ENCODE results near the gene COPE.

Gene COPE

DNA sequence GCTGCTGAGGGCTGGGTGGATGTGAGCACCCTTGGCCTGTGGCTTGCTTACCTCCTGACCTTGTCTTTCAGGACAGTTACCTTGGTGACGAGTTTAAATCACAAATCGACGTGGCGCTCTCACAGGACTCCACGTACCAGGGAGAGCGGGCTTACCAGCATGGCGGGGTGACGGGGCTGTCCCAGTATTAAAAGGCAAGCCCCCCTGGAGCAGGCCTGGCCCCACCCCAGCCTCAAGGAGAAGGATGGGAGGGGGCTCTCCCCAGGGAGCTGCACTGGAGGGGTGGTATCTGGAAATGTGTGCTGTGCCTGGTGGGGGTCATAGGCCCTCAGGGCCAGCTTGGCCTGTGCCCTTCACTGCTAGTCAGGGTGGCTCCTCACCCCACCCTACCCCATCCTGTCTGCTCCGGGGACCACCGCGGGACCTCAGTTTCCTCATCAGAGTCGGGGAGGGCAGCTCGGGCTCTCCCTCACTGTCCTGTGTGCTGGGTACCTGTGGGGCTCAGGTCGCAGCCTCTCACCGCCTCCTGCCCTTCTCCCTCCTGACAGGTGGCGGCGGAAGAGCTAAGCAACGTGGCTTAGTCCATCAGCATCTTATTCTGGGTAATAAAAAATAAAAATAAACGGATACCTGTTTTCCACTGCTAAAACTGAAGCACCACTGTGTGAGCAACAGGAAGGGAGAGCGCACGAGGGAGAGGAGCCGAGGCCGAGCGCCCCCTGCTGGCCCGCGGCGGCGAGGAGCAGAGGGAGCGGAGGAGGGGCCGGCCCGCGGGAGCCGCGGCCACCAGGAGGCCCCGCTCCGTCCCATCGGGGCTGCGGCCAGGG, 53.0 kb downstream of the COPE start:
- no peak for DNase-seq

DNA sequence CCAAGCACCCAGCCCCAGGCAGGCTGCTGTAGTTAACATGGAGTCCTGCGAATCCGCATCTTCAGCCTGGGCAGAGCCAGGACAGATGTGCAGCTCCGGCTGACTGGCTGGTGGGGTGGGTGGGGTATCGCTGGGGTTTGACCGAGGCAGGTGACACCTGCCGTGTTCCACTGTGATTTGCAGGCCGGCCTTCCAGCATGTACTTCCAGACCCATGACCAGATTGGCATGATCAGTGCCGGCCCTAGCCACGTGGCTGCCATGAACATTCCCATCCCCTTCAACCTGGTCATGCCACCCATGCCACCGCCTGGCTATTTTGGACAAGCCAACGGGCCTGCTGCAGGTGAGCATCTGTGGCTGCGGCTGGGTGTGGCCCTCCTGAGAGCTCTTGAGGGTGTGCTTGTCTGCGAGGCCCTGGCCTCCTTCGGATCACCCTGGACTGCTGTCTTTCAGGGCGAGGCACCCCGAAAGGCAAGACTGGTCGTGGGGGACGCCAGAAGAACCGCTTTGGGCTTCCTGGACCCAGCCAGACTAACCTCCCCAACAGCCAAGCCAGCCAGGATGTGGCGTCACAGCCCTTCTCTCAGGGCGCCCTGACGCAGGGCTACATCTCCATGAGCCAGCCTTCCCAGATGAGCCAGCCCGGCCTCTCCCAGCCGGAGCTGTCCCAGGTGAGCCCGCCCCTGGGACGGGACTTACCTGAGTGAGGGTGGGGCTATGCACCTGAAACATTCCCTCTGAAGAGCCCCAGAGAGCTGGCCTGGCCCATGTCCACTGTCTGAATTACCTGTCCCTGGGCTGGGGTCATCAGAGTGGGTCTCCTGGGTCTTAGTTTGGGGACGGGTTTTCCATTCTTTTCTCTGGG, 53.8 kb downstream of the COPE start:
- DNase-seq, result no peak

DNA sequence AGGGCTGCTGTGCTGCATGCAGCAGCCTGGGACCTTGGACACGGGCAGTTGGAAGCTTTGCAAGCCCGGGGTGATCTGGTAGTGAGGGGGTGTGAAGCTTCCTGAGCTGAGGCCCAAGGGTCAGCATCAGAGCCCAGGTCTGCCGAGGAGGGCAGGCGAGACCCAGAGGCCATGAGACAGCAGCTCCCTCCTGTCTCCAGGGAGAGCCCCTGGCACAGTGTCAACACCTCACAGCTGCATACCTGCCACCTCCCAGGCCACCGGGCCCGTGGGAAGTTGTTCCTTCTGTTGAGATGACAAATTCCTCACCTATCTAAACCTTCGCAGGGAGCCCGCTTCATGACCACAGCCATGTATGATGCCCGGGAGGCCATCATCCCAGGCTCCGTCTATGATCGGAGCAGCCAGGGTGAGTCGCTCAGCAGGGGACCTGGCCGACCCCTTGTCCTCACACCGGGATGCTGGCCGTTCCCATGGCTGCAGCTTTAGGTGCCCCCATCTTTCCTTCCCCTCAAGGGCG, 55.3 kb downstream of the COPE start:
- DNase-seq, result no peak

DNA sequence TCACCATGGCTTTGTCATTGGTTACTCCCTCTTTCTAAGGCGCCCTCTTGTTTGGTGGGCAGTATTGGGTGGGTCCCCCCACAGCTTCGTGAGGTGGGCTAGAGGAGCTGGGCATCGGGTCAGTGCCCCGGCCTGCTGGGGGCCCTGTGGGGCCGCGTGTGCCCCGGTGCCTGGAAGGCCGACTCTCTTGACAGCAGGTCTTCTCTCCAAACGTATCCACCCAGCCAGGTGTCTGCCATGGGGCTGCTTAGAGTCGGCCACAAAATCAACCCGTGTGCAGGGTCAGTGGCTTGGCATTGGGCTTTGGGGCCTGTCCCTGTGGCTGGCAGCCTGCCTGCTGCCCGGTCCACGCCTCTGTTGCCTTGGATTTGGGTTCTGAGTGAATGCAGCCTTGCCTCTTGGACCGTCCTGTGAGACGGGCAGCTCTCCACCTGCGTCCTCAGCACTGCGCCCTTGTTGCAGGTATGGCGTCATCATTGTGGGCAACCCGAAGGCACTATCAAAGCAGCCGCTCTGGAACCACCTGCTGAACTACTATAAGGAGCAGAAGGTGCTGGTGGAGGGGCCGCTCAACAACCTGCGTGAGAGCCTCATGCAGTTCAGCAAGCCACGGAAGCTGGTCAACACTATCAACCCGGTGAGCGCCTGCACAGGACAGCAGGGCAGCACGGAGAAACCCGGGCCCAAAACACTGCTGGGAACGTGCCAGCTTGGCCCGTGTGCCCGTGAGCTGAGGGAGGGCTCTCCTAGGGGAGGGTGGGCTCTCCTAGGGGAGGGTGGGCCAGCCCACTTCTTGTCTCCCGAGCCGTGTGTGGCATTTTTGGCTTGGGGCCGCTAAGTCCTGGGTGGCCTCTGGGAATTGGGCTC, 56.0 kb downstream of the COPE start:
- DNase-seq, result no peak

DNA sequence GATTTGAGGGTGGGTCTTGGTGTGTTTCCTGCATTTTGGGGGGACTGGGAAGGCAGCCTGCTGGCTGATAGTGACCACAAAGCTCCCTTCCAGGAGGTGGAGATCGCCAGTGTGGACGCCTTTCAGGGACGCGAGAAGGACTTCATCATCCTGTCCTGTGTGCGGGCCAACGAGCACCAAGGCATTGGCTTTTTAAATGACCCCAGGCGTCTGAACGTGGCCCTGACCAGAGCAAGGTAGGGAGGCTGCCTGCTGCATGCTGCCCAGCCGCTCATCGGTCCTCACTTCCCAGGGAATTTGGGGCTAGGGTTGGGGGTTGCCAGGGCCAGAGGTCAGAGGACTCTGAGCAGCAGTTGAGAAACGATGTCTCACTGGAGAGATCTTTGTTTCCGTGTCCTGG, 57.3 kb downstream of the COPE start:
- no peak for DNase-seq

DNA sequence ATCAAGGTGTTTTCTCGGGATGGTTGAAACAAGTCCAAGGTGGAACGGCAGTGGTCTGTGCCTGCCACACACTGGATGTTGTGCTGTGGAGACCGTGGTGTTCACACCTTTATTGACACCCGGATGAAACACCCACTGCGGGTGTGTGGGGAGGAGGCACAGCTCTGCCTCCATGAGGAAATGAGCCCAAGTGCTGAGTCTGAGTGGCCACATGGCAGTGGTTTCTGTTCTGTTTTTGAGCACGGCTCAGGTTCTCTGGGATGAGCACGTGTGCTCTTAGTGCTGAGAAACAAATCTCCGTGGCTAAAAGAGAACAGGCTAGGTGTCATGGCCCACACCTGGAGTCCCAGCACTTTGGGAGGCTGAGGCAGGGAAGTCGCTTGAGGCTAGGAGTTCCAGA, 58.0 kb downstream of the COPE start:
- no peak for DNase-seq

DNA sequence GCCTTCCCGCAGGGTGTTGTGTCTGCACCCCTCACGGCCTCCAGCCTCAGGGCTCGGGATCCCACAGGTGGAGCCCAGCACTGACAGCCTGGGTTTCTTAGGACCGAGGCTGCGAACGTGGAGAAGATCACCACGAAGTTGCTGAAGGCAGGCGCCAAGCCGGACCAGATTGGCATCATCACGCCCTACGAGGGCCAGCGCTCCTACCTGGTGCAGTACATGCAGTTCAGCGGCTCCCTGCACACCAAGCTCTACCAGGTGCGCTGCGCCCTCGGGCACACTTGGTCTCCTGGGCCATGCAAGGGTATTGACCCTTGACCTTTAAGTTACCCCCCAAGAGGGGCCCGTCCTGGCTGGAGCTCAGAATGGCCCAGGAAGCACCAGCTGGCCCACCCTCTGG, 58.5 kb downstream of the COPE start:
- no peak for DNase-seq

DNA sequence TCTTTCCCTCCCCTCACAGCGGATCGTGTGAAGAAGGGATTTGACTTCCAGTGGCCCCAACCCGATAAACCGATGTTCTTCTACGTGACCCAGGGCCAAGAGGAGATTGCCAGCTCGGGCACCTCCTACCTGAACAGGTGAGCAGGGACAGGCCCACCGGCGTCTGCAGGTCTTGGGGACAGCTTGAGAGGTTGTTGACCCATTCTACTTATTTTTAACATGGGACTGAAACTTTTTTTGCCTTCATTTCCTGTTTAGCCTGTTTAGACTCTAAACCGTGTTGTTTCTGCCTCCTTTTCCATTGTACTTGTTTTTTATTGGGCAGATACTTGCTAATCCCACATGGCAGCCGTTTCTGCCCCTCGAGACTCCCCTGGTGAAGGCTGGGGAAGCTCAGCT, 58.9 kb downstream of the COPE start:
- DNase-seq, result no peak

DNA sequence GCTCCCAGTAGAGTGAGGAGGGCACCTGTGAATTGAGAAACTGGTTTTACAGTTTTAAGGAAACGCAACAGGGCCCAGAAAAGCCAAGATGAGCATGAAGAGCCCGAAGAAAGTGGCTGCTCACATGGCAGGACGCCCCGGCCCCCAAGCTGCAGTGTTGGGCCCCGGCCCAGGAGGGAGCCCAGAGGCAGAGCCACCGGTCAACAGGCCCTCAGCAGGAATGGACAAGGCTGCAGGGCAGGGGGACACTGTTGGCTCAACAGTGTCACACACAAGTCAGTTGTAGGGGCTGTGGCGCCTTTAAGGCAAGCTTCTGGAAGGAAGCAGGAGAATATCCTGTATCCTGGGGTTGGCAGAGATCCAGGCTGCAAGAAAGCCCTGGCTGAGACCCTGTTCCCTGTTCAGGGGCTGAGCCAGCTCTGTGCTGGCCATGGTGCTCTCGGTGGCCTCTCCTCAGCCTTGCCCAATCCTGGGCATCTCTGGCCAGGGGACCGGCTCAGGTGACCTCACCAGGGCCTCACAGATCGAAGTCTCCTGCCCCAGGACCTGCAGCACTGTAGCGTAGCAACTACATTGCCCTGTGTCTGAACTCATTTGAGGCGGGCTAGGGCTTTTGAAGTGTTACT, 59.4 kb downstream of the COPE start:
- no peak for DNase-seq

DNA sequence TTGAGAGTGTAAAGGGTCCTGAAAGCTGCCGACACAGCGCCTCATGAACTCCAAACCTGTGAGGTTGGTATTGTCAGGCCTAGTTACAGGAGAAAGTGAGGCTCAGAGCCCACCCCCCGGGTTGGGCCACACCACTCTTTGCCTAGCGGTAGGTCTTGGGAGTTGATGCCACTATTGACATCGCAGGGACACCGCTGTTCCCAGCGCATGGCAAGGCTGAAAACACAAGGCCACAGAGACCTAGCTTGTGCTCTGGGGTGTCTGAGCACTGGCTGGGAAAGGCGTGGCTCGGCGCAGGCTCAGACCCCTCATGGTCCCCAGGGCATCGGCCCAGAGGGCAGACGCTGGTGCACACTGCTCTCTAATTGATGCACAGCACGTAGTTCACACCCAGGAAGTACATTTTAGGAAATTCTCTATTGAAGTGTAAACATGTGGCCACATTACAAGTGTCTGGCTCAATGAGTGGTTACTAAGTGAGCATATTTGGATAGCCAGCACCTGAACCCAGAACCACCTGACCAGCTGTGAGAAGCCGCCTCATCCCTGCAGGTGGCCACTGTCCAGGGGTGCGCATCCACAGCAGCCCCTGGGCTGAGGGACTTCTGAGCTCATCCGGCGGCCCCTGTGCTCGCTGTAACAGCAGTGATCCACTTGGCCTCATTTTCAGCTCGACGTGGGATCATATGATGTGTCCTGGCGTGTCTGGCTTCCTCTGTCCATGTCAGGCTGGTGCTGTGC, 60.1 kb downstream of the COPE start:
- no peak for DNase-seq

DNA sequence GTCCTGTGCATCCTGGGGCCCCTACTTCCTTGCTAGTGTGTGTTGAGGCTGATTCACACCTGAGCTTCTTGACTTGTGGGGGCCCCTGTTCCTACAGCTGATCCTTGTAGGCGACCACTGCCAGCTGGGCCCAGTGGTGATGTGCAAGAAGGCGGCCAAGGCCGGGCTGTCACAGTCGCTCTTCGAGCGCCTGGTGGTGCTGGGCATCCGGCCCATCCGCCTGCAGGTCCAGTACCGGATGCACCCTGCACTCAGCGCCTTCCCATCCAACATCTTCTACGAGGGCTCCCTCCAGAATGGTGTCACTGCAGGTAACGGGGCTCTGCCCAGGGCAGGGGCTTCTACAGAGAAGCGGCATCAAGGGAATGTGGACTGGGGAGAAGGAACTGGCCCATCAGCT, 62.0 kb downstream of the COPE start:
- DNase-seq, result no peak

DNA sequence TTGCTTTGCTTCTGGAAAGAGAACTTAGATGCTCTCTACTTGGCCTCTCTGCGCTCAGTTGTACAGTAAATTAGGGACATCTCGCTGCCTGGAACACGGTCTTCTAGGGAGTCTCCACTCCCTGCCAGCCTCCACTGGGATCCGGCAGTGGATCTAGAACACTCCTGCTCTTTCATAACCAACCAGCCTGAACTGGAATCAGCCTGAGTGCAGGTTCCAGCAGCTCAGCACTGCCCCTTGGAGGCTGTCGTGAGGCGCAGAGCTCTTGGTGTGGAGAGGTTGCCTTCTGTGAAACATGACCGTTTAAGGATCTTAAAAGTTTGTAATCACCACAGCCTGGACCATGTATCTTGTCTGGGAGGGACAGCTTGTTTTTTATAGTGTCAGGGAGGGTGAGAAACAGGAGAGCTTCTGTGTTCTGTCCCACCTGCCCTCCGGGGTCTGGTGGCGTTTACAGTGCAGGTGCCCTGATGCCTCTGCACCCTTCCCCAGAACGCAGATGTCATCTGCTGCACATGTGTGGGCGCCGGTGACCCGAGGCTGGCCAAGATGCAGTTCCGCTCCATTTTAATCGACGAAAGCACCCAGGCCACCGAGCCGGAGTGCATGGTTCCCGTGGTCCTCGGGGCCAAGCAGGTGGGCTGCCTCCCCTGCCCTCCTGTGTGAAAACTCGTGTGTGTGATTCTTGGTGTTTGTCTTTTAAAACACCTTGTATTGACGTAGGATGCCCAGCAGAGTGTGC, 62.6 kb downstream of the COPE start:
- no peak for DNase-seq

DNA sequence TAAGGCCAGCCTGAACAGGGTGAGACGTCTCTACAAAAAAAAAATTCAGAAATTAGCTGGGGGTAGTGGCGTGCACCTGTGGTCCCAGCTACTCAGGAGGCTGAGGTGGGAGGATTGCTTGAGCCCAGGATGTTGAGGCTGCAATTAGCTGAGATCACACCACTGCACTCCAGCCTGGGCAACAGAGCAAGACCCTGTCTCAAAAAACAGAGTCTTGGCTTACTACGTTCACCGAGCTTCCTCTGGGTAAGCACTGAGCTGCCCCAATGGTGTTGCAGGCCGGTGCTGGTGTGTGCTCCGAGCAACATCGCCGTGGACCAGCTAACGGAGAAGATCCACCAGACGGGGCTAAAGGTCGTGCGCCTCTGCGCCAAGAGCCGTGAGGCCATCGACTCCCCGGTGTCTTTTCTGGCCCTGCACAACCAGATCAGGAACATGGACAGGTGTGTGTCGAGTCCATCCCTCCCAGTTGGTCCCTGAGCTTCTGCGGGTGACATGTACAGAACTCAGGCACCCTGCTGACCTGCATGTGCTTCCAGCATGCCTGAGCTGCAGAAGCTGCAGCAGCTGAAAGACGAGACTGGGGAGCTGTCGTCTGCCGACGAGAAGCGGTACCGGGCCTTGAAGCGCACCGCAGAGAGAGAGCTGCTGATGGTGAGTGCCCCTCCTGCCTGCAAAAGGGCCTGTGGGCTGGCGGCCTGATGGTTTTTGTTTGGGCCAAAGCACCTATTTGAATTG, 63.4 kb downstream of the COPE start:
- no peak for DNase-seq

DNA sequence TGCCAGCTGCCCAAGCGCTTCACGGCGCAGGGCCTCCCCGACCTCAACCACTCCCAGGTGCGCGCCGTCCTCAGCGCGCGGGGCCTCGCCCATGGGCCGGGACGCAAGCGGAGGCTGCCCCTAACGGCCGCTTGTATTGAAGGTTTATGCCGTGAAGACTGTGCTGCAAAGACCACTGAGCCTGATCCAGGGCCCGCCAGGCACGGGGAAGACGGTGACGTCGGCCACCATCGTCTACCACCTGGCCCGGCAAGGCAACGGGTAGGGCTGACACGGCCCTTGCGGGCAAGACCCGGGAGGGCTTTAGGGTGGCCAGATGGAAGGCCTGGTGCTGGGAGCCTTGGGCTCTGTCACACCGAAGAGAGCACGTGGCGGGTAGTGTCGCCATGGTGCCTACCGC, 64.2 kb downstream of the COPE start:
- no peak for DNase-seq

DNA sequence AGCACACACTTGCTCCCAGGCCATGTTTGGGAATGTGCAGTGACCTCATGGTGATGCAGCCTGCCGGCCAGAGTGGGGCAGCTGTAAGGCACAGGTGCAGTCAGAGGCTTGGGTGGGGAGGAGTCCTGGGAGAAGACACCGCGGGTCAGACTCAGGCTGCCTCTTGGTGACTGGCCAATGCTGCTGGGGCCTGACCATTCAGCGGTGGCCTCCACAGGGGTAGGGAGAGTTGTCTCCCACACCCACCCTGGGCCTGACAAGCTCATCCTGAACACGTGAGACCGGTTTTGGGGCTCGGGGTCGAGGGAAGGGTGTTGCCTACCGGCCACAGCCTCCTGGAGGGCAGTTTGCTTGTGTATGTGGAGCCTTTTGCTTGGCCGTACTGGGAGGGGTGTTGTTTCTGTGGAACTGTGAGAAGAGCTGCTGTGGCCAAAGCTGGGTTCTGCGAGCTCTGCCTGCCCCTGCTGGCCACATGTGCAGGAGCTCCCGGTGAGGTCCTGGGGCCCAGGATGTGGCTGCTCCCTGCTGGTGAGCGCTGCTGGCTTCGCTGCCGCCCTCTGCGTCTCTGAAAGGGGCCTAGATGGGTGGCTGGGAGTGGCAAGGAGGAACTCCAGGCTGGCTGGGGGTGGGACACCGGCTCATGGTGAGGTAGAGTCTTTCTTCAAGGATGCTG, 65.3 kb downstream of the COPE start:
- DNase-seq, result no peak

DNA sequence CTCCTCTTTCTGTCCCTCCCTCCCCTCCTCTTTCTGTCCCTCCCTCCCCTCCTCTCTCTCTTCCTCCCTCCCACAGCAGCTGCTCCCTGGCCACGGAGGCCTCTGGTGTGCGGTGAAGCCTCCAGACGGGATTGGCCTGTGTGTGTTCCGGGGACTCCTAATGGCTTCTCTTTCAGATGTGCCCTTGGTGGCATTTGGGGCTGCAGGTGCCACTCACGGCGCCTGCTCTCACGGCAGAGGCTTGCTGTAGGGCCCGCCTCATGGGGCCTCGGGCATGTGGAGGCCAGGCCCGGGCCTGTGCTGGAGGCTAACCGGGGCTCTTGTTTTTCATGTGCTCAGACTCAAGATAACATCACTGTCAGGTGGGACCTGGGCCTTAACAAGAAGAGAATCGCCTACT, 66.5 kb downstream of the COPE start:
- no peak for DNase-seq

DNA sequence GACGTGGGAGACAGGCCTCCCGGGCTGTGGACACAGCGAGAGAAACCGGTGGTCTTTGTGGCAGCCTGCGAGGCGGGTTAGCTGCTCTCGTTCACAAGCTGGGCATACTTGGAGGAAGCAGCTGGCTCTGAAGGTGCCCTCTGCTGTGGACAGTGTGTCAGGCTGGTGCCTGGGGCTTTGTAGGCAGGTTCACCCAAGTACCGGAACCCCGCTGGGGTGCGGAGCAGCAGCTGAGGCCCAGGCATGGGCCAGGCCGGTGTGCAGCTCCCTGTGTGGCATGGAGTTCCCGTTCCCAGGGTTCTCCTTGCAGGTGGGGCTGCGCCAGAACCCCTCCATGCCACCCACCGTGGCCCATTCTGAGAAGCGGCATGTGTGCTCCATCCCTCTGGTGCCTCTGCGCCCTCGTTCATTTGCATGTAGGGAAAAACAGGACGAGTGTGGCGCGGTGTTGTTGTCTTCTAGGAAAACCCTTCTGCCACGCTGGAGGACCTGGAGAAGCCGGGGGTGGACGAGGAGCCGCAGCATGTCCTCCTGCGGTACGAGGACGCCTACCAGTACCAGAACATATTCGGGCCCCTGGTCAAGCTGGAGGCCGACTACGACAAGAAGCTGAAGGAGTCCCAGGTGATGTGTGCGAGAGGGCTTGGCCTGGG, 67.4 kb downstream of the COPE start:
- DNase-seq, result no peak

DNA sequence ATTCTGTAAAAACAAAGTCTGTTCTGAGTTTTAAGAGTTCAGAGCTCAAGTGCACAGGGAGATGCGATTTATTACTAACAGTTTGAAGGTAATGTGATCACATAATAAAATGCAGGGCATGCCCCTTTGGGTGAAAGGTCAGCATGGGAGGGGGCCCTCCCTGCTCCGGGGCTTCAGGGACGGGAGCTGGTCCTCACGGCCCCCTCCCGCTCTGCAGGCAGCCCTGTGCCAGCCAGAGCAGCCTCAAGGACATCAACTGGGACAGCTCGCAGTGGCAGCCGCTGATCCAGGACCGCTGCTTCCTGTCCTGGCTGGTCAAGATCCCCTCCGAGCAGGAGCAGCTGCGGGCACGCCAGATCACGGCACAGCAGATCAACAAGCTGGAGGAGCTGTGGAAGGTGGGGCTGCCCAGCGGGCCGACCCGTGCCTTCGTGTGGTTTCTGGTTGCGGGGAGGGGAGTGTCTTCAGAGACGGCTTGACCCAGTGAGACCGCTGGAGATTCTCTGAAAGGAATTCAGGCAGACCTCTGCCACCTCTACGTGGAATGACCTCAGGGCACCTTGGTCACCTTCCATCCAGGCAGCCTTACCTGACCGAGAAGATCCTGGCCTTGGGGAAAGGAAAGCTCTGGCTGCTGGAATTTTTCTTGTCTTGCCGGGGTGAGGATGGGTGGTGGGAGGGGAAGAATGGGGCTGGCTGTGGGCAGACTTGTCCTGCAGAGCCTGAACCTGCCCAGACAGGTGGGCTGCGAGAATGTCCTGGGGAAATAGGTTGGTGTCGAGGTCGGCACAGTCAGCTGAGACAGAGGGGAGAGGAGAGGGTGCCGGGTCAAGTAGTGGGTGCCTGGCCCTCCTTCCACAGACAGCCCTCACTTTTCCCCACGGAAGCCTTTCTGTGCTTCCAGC, 68.5 kb downstream of the COPE start:
- DNase-seq, result no peak

Measured in NCI-H2029 (cell line).